Liver (tissue), 9 donors: ENCODE measurements around the gene DIPK1C. TPM values are rescaled to one million over a fixed set of nuclear protein-coding genes. Genes with fewer than 3 reads are reported as not detected.

Source experiments
- DNase-seq: peaks from one replicate; pipeline ENCODE4 v3.0.0-alpha.2; 2017; ENCODE audit warnings: low spot score
- H3K27ac ChIP-seq, 2 donors: one replicate each; pipeline ENCODE4 v1.7.0; 2013; ENCODE audit warnings: inconsistent platforms in 2 of 2, low read length in 2 of 2, control low read depth in 1 of 2, low read depth in 1 of 2, mild to moderate bottlenecking in 1 of 2
- H3K27me3 ChIP-seq, 4 donors: one replicate each; pipeline versions ENCODE4 v1.6.1 to v1.7.0; 2013; ENCODE audit warnings: low read length in 3 of 4, inconsistent platforms in 1 of 4, mild to moderate bottlenecking in 1 of 4, moderate library complexity in 1 of 4; ENCODE audit not compliant: control insufficient read depth in 4 of 4, insufficient read depth in 4 of 4
- H3K36me3 ChIP-seq, 4 donors: one replicate each; pipeline versions ENCODE4 v1.6.1 to v1.7.0; 2013; ENCODE audit warnings: low read length in 3 of 4, mild to moderate bottlenecking in 3 of 4, low read depth in 1 of 4, moderate library complexity in 1 of 4; ENCODE audit not compliant: control insufficient read depth in 4 of 4, insufficient read depth in 3 of 4
- H3K4me1 ChIP-seq, 4 donors: one replicate each; pipeline versions ENCODE4 v1.6.1 to v1.7.0; 2013; ENCODE audit warnings: low read length in 3 of 4, mild to moderate bottlenecking in 3 of 4, moderate library complexity in 1 of 4; ENCODE audit not compliant: control insufficient read depth in 4 of 4, insufficient read depth in 4 of 4
- H3K4me3 ChIP-seq, 3 donors: one replicate each; pipeline versions ENCODE4 v1.6.1 to v1.7.0; 2013; ENCODE audit warnings: low read length in 3 of 3, control low read depth in 1 of 3, low read depth in 1 of 3, mild to moderate bottlenecking in 1 of 3
- H3K9ac ChIP-seq, 2 donors: one replicate each; pipeline ENCODE4 v1.7.0; 2013; ENCODE audit warnings: low read length in 2 of 2, mild to moderate bottlenecking in 2 of 2, moderate library complexity in 2 of 2, control low read depth in 1 of 2, low read depth in 1 of 2
- H3K9me3 ChIP-seq, 4 donors: one replicate each; pipeline versions ENCODE4 v1.6.1 to v1.7.0; 2013; ENCODE audit warnings: low read length in 3 of 4; ENCODE audit not compliant: control insufficient read depth in 4 of 4
- FOXA1 ChIP-seq: IDR thresholded peaks from 2 replicates; pipeline ENCODE4 v1.6.1; 2016; ENCODE audit warnings: antibody characterized with exemption
- FOXA2 ChIP-seq: IDR thresholded peaks from 2 replicates; pipeline ENCODE4 v1.6.1; 2016; ENCODE audit warnings: antibody characterized with exemption
- HNF4A ChIP-seq, 2 donors: conservative IDR thresholded peaks; 2 replicates each; pipeline ENCODE4 v1.6.1; 2016; ENCODE audit warnings: antibody characterized with exemption in 2 of 2, mild to moderate bottlenecking in 2 of 2
- HNF4G ChIP-seq: IDR thresholded peaks from 2 replicates; pipeline ENCODE4 v1.6.1; 2016; ENCODE audit warnings: antibody characterized with exemption
- JUND ChIP-seq, 2 donors: IDR thresholded peaks; 2 replicates each; pipeline ENCODE4 v1.6.1; 2016; ENCODE audit warnings: antibody characterized with exemption in 2 of 2
- NR2F2 ChIP-seq: IDR thresholded peaks from 2 replicates; pipeline ENCODE4 v1.6.1; 2016; ENCODE audit warnings: antibody characterized with exemption
- RAD21 ChIP-seq, 2 donors: IDR thresholded peaks; 2 replicates each; pipeline ENCODE4 v1.6.1; 2016; ENCODE audit warnings: antibody characterized with exemption in 2 of 2, mild to moderate bottlenecking in 2 of 2
- RXRA ChIP-seq, 2 donors: IDR thresholded peaks; 2 replicates each; pipeline ENCODE4 v1.6.1; 2017 to 2018; ENCODE audit warnings: antibody characterized with exemption in 2 of 2, mild to moderate bottlenecking in 1 of 2
- SP1 ChIP-seq: IDR thresholded peaks from 2 replicates; pipeline ENCODE4 v1.6.1; 2018; ENCODE audit warnings: antibody characterized with exemption, mild to moderate bottlenecking
- TAF1 ChIP-seq: conservative IDR thresholded peaks from 2 replicates; pipeline ENCODE4 v1.6.1; 2016; ENCODE audit warnings: antibody characterized with exemption, mild to moderate bottlenecking
- YY1 ChIP-seq: IDR thresholded peaks from 2 replicates; pipeline ENCODE4 v1.6.1; 2016; ENCODE audit warnings: antibody characterized with exemption, mild to moderate bottlenecking
- WGBS: extraction: QIAGEN DNeasy Blood & Tissue Kit; methylation state at CpG from one replicate; pipeline ENCODE4 v1.1.7; 2013; 5-methylcytosine and 5-hydroxymethylcytosine counted together
- polyA plus RNA-seq, 2 donors: library from polyadenylated mRNA; stranded (reverse) in 1 of 2; unstranded in 1 of 2; fragments of 200-250 nt in 1 of 2; fragments of >200 nt in 1 of 2; fragmentation: Nextera tagmentation in 1 of 2; extraction: Ambion mirVana in 1 of 2; gene quantifications; one replicate each; pipeline versions ENCODE4 v1.2.1 to v1.2.3, GENCODE V29; 2013 to 2015
- total RNA-seq, 2 donors: library from RNA; depleted of rRNA; stranded (reverse); fragments of >200 nt; gene quantifications; one replicate each; pipeline ENCODE4 v1.2.3, GENCODE V29; 2014
- TF ChIP-seq, protein P1 (sequence below): IDR thresholded peaks from 2 replicates; pipeline ENCODE4 v1.6.1; 2016; ENCODE audit warnings: antibody characterized with exemption
- TF ChIP-seq, protein P2 (sequence below): IDR thresholded peaks from 2 replicates; pipeline ENCODE4 v1.6.1; 2016; ENCODE audit warnings: antibody characterized with exemption
- TF ChIP-seq, protein P3 (sequence below): IDR thresholded peaks from 2 replicates; pipeline ENCODE4 v1.6.1; 2016; ENCODE audit warnings: antibody characterized with exemption
- TF ChIP-seq, protein P4 (sequence below): fragments of 150-350 bp; IDR thresholded peaks from 2 replicates; pipeline ENCODE4 v1.5.1; 2017; ENCODE audit warnings: improper control_type of control experiment, low read depth, low read length; ENCODE audit not compliant: missing input control
- TF ChIP-seq, protein P5 (sequence below): IDR thresholded peaks from 2 replicates; pipeline ENCODE4 v1.6.1; 2016; ENCODE audit warnings: antibody characterized with exemption, mild to moderate bottlenecking
- donor health status: healthy.
- donor health status: healthy.
- donor health status: healthy.
- donor health status: healthy.
- donor health status: healthy.

The DIPK1C gene
- total and polyA plus RNA-seq, 4 donors, result 0.06 to 0.19 (median 0.08) TPM; not detected in 1

DNA sequence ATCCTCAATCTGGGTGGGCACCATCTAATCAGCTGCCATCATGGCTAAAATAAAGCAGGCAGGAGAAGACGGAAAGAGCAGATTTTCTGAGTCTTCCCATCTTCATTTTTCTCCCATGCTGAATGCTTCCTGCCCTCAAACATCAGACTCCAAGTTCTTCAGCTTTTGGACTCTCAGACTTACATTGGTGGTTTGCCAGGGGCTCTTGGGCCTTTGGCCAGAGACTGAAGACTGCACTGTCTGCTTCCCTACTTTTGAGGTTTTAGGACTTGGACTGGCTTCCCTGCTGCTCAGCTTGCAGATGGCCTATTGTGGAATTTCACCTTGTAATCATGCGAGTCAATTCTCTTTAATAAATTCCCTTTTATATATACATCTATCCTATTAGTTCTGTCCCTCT is 36.6 kb downstream of the DIPK1C start (continued):
- TF ChIP-seq, protein P1, sequence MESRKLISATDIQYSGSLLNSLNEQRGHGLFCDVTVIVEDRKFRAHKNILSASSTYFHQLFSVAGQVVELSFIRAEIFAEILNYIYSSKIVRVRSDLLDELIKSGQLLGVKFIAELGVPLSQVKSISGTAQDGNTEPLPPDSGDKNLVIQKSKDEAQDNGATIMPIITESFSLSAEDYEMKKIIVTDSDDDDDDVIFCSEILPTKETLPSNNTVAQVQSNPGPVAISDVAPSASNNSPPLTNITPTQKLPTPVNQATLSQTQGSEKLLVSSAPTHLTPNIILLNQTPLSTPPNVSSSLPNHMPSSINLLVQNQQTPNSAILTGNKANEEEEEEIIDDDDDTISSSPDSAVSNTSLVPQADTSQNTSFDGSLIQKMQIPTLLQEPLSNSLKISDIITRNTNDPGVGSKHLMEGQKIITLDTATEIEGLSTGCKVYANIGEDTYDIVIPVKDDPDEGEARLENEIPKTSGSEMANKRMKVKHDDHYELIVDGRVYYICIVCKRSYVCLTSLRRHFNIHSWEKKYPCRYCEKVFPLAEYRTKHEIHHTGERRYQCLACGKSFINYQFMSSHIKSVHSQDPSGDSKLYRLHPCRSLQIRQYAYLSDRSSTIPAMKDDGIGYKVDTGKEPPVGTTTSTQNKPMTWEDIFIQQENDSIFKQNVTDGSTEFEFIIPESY, result no peak
- TF ChIP-seq NR2F2 (no peak), JUND (IDR thresholded peaks at IDR 0.05) (no peak), YY1 (no peak), TAF1 (no peak), RXRA (IDR thresholded peaks at IDR 0.05) (no peak)

DNA sequence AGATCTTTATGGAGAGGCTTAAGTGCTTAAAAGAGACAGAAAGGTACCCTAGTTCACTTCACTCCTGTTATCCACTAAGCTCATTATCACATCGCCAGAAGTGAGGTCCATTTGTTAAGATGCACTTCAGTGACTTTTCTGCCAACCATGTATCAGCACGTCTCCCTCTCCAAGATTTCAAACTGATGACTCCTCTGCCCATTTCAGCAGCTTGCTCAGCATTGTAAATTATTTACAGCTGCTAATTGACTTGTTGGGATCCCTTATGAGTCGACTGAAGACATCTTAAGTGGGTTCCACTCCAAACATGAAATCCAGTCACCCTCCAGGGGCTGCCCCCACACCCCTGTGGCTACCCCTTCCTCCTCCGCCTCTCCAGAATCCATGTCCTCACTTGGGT is 37.3 kb downstream of the DIPK1C start:
- no peak overlapping the region for H3K27ac ChIP-seq
- WGBS, result 84% methylated on average over 4 of the region's 4 CpGs
- H3K4me3 ChIP-seq, result no peak overlapping the region
- peaks cover 0 to 2% (median 0%) of the 10 kb centered on the region in 4 donors for H3K9me3 ChIP-seq
- TF ChIP-seq HNF4G, result no peak
- TF ChIP-seq, protein P2, sequence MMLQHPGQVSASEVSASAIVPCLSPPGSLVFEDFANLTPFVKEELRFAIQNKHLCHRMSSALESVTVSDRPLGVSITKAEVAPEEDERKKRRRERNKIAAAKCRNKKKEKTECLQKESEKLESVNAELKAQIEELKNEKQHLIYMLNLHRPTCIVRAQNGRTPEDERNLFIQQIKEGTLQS, result no peak
- TF ChIP-seq FOXA2, result no peak
- TF ChIP-seq, protein P3, sequence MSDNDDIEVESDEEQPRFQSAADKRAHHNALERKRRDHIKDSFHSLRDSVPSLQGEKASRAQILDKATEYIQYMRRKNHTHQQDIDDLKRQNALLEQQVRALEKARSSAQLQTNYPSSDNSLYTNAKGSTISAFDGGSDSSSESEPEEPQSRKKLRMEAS, result no peak
- TF ChIP-seq, protein P4, sequence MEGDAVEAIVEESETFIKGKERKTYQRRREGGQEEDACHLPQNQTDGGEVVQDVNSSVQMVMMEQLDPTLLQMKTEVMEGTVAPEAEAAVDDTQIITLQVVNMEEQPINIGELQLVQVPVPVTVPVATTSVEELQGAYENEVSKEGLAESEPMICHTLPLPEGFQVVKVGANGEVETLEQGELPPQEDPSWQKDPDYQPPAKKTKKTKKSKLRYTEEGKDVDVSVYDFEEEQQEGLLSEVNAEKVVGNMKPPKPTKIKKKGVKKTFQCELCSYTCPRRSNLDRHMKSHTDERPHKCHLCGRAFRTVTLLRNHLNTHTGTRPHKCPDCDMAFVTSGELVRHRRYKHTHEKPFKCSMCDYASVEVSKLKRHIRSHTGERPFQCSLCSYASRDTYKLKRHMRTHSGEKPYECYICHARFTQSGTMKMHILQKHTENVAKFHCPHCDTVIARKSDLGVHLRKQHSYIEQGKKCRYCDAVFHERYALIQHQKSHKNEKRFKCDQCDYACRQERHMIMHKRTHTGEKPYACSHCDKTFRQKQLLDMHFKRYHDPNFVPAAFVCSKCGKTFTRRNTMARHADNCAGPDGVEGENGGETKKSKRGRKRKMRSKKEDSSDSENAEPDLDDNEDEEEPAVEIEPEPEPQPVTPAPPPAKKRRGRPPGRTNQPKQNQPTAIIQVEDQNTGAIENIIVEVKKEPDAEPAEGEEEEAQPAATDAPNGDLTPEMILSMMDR, result no peak
- TF ChIP-seq HNF4A (conservative IDR thresholded peaks at IDR 0.05), result no peak
- no peak for TF ChIP-seq SP1
- TF ChIP-seq JUND (IDR thresholded peaks at IDR 0.05), result no peak
- TF ChIP-seq RXRA (IDR thresholded peaks at IDR 0.05), result no peak
- no peak for DNase-seq
- no peaks in the 10 kb centered on the region for H3K27me3 ChIP-seq
- H3K9ac ChIP-seq, result no peak overlapping the region
- no peaks in the 10 kb centered on the region for H3K36me3 ChIP-seq
- H3K4me1 ChIP-seq, result no peaks in the 10 kb centered on the region

DNA sequence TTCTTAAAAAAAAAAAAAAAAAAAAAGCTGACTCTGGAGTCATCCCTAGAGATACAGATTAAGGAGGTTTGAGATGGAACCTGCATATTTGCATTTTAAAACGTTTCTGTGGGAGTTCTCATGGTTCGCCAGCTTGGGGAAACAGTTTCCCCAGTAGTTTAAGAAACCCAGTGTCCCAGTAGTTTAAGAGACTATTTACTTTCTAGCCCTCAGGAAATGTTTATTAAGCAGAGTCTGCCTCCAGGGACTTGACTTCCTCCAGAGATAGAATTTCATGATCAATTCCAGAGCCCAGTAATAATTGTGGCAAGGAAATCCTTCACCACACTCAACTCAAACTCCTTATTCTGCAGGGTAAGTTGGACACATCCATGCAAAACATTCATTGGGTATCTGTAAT is 39.1 kb downstream of the DIPK1C start:
- no peaks in the 10 kb centered on the region for H3K27me3 ChIP-seq
- H3K36me3 ChIP-seq, result no peaks in the 10 kb centered on the region
- H3K4me3 ChIP-seq, result no peak overlapping the region
- H3K4me1 ChIP-seq, result no peaks in the 10 kb centered on the region
- WGBS, result 49% methylated on average over 2 of the region's 2 CpGs
- H3K9ac ChIP-seq, result no peak overlapping the region
- H3K27ac ChIP-seq, result no peak overlapping the region
- DNase-seq, result no peak
- no peaks in the 10 kb centered on the region for H3K9me3 ChIP-seq
- TF ChIP-seq FOXA2, result no peak
- TF ChIP-seq, protein P5, sequence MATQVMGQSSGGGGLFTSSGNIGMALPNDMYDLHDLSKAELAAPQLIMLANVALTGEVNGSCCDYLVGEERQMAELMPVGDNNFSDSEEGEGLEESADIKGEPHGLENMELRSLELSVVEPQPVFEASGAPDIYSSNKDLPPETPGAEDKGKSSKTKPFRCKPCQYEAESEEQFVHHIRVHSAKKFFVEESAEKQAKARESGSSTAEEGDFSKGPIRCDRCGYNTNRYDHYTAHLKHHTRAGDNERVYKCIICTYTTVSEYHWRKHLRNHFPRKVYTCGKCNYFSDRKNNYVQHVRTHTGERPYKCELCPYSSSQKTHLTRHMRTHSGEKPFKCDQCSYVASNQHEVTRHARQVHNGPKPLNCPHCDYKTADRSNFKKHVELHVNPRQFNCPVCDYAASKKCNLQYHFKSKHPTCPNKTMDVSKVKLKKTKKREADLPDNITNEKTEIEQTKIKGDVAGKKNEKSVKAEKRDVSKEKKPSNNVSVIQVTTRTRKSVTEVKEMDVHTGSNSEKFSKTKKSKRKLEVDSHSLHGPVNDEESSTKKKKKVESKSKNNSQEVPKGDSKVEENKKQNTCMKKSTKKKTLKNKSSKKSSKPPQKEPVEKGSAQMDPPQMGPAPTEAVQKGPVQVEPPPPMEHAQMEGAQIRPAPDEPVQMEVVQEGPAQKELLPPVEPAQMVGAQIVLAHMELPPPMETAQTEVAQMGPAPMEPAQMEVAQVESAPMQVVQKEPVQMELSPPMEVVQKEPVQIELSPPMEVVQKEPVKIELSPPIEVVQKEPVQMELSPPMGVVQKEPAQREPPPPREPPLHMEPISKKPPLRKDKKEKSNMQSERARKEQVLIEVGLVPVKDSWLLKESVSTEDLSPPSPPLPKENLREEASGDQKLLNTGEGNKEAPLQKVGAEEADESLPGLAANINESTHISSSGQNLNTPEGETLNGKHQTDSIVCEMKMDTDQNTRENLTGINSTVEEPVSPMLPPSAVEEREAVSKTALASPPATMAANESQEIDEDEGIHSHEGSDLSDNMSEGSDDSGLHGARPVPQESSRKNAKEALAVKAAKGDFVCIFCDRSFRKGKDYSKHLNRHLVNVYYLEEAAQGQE, result no peak
- no peak for TF ChIP-seq FOXA1
- TF ChIP-seq, protein P3, result no peak
- TF ChIP-seq, protein P2, result no peak
- no peak for TF ChIP-seq NR2F2
- TF ChIP-seq, protein P4, result no peak
- no peak for TF ChIP-seq HNF4A (conservative IDR thresholded peaks at IDR 0.05)
- no peak for TF ChIP-seq JUND (IDR thresholded peaks at IDR 0.05)
- no peak for TF ChIP-seq RAD21 (IDR thresholded peaks at IDR 0.05)
- TF ChIP-seq RXRA (IDR thresholded peaks at IDR 0.05), result no peak
- TF ChIP-seq, protein P1, result no peak
- no peak for TF ChIP-seq TAF1
